HG03469 (cell line): ENCODE measurements around the gene SORCS2.

Experiments
- ATAC-seq: cut with Tn5 transposase; IDR thresholded peaks from one replicate; pipeline ENCODE4 v1.9.1; 2021; ENCODE audit warnings: mild to moderate bottlenecking, moderate library complexity, moderate number of reproducible peaks; ENCODE audit not compliant: unreplicated experiment

SORCS2 gene

DNA sequence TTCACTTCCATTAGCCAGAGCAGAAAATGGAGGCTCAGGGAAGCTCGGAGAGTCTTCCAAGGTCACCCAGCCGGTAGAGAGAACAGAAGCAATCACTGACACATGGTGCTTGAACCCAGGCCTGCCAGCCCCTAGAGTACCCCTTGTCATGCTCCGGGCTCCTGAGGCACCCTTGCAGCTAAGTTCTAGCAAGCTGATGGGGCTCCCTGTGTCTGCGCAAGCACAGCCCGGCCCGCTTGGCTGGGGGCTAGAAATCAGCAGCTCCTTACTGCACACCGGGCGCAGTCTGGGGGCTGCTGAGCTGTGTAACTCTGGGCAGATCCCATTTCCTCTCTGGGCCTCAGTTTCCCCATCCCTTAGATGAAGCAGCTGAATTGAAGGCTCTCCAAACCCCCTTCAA is 344.5 kb downstream of the SORCS2 start:
- ATAC-seq = no peak

DNA sequence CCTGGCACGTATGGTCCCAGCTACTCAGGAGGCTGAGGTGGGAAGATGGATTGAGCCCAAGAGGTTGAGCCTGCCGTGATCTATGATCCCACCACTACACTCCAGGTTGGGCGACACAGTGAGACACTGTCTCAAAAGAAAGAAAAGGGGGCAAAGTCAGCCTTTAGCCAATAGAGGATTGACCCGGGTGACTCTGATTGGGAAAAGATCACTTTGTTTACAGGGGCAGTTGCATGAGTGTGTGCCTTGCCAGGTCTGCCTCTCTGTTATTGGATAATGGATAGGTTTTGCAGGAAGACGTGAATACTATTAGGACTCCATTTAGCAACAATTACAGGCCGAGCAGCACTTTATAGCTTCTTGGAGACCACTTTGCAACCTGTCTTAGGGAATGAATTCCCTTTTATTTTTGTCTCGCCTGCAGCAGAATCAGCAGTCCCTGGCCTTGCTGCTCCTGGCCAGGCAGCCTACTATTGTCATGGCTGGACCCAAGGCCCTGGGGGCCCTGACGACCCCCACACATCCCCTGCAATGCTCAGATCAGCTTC is 345.6 kb downstream of the SORCS2 start:
- ATAC-seq = no peak

DNA sequence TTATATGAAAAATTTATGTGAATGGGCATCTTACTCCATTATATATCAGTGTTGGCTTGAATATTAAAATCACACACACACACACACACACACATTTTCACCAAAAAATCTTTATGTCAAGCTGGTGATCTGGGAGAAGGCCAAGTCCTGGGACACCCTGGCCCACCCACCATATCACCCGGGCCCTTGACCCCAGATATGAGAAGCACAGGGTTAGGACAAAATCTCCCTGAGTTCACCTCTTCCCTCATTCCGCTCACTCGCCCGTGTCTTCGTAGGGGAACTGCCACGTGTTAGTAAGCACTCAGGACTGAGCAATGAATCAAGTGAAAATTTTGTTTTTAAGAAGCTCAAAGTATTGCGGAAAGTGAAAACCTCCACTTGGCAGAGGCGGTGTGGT is 346.2 kb downstream of the SORCS2 start:
- ATAC-seq = no peak

DNA sequence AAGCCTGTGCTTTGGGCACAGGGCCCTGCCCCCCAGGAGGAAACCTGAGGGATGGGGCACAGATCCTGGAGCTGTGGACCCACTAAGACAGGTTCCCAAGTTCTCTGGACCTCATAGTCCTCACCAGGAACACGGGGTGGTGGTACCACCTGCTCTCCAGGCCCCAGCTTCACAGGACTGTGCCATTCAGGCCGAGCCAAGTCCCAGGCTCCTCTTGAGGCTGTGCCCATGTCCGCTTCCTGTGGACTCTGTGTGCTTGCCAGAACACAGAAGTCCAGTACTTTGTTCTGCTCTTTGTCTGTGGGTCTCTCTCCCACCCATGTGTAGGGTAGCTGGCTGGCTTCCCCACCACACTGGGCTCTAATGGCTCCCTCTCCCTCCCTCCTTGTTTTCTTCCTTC is 346.8 kb downstream of the SORCS2 start:
- no peak for ATAC-seq

DNA sequence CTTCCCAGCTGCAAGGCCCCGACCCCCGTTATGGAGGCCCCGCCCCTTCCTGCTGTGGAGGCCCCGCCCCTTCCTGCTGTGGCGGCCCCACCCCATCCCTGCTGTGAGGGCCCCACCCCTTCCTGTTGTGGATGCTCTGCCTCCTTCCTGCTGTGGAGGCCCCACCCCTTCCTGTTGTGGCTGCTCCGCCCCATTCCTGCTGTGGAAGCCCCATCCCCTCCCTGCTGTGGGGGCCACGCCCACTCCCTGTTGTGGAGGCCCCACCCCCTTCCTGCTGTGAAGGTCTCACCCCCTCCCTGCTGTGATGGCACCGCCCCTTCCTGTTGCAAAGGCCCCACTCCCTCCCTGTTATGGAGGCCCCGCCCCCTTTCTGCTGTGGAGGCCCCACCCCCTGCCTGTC is 347.3 kb downstream of the SORCS2 start:
- ATAC-seq = no peak

DNA sequence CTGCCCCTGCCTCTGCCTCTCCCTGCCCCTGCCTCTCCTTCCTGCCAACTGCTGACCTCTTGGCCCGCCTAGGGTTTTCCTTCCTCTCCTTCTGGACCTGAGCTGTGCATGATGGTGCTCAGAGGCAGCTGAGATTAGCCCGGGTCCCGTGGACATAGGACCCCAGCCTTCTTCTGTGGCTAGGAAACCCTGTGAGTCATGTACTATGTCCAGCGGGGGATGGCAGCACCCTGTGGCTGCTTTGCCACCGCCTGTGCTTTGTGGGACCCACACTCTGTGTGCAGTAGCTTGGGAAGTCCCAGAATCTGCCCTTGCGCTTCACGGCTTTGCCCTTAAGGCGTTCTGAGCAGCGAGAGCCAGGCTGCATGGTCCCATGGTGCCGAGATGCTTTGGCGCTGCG is 347.9 kb downstream of the SORCS2 start:
- no peak for ATAC-seq

DNA sequence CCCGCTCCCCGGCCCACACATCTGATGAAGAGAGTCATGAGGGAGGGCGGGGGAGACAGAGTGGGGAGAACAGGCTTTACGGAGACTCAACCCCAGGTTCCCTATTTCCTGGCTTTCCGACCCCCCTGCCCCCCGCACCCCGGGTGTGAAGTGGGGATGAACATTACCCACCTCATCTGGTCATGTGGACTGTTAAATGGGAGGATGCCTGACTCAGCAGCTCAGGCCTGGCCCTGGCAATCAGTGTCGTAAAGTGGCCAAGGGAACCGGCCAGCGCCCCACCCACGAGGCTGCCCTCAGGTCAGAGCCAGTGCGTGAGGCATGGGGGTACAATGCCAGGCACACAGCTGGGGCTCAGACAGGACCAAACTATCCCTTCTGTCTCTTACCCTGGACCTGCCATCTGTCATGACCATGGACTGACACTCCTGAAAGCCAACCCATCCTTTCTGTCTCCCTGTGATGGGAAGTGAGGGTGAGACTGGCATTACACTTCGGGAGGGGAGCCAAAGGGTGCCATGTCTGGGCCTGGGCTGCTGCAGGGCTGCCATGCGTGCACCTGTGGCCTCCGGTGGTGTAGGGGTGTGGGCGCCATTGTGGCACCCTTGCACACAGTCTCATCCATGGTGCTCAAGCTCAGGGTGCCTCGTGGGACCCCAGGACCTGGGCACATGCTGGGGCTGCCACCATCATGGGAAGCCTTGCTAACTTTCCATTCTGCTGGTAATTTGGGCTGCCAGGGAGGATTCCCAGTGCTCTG is 348.5 kb downstream of the SORCS2 start:
- ATAC-seq = no peak

DNA sequence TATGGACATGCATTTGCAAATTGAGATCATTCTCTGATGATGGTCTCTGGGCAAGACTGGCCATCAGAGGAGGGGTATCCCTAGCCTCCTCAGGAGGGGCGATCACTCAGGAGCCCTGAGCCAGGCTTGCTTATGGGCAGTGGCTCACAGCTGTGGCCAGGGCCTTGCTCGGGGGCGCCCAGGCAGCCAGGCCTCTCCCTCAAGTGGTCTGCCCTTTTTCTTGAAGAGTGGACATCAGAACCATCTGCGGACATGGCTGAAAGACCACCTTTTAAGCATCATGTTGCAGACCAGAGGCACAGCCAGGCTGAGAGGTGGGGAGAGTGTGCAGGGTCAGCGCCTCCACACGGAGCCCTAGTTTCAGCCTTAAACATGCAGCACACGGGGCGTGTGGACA is 349.1 kb downstream of the SORCS2 start:
- no peak for ATAC-seq

DNA sequence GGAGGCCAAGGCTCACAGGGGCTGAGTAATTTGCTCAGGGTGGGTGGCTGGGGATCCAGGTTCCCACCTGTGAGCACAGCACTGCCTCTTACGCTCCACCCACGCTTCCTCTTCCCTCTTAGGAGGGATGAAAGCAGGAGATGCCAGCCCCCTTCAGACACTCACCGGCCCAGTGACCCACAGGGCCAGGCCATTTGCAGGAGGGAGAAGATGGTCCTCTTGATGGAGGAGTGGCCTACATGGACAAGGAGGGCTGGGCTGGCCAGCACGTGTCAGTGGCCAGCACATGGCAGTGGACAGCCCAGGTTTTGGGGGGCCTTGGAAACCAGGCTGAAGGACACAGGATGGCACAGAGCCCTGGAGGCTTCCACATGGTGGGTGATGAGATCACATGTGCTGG is 350.4 kb downstream of the SORCS2 start:
- ATAC-seq = no peak

DNA sequence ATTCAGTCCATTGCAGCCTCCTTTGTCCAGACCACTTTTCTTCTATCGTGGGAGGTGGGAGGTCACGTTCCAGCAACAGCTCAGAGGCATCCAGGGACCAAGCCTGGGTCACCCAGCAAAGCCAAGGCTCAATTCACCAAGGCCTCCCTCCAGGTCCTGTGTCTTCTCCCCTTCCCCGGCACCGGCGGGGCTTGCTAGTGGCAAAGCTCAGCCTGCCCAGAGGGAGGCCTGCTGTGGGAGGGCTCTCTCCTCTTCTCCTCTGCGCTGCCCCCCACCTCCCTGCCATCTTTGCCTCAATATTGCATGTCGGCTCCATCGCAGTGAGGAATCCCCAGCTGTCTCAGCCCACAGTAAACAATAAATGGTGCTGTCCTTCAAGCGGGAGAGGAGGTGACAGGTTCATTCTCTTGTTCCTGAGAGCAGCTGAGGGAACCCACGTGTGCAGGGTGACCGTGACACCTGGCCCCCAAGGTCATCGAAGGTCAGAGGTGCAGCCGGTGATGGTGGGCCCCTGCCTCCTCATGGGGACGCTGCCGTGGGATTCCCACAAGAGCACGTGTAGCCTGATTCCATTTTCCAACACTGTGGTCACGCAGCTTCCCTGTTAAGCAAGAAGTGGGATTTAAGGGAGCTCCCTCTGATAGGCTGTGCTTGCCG is 353.9 kb downstream of the SORCS2 start:
- no peak for ATAC-seq

DNA sequence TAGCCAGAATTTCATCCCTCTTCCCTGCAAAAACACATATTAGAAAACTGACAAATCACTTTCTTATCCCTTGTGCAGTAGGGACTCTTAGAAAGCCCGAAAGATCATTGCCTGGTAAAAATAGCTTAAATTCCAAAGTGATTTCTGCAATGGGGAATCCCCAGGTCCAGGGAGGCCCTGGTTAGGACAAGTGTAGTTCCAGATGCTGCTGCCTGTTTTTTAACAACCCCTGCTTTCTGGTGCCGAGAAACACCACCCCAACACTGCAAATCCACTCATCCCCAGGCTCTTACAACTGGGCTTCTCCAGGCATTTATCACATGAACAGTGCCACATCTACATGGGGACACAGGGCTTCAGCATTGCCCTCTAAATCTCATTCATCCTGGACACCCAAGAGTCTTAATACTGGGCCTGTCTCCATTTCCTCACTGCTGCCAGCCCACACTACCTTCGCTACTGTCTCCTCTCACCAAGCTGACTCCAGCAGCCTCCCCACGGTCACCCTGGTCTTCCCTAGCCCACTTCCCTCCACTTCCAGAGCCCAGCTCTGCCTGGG is 354.6 kb downstream of the SORCS2 start:
- no peak for ATAC-seq

DNA sequence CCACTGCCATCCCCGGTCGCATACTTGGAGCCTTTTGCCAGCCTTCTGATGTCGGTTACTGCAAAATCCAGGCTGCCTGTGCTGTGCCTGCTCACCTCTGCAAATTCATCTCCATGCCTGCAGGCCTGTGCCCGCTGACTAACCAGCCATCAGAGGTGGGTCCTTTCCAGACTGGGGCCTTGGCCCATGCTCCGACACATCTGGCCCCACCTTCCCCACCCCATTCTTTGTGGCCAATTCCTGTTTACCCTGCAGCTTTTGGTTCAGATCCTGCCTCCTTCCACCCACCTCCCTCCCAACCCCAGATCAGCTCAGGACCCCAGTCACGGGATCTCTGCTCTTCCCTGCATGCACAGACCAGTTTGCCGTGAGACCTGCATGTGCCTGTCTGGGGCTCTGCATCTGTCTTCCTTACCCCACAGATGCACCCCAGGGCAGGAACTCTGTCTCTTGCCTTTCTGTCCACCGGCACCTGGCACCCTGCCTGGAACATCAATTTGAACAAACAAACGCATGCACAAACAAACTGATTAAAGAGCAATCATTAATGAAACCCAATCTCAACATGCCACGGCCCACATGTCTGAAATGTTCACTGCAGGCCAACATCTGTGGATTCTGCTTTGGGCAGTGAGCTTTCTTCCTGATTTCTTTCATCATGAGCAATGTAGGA is 355.2 kb downstream of the SORCS2 start:
- no peak for ATAC-seq

DNA sequence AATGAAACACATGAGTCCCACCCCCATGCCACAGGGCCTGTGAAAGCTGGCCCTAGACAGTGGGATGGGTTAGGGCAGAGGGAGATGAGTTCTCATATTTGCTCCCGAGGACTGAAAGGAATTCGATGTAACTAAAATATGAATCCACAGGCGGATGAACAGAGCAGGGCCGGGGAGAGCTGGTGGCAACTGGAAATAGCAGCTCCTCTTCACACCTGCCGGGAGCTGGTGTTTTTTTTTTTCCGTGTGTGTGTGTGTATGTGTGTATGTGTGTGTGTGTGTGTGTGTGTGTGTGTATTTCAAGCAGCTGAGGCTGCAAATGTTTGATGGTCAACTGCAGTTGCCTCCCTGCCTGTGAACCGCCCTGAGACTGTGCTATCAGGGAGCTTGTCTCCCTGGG is 357.5 kb downstream of the SORCS2 start:
- ATAC-seq = no peak

DNA sequence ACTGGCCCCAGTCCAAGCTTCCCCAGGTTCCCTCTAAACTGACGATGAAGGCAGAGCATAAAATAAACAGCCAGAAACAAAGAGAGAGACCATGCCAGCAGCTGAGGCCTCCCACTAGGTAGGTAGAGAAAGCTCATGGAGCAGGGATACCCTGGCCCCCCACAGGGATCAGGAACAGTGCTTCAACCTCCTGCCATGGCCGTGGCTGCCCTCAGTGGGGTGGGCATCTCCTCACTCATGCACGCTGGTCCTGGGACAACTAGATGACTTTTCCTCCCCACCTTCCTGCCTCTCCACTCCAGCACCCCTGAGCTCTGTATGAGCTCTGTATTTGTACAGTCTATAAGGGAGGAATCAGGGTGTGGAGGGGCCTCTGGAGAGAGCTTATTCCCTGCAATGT is 360.1 kb downstream of the SORCS2 start:
- no peak for ATAC-seq

DNA sequence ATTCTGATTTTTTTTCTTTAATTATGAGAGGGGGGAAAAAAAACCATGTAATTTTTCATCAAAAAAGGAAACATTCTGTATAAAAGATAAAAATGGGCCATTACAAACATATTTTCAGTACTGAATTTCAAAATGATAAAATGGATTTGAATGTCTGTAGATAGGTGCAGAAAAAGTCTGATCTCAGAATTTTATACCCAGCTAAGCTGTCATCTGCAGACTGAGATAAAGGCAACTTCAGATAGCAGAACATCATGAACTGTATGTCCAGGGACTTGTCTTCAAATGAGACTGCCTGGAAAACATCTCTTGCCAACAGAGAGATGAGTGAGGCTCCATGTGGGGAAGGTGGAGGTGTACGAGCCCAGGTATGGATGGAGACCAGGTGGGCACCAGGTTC is 360.9 kb downstream of the SORCS2 start:
- no peak for ATAC-seq

DNA sequence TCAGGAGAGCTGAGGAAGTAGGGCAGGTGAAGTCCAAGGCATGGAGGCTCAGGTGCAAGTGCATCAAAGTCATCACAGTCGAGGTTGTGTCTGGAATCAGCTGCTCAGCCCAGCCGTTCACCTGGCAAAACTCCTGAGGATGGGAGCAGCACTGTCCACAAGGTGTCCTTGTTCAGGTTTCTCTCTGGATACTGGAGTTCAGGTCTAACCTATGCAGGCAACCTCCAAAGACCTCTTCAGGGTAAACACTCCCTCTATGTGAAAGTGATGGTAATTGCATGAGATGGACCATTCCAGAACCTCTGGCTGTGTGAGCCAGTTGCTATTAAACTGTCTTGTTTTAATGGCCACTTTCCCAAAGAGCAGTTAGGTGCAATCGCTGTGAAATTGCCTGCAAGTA is 362.6 kb downstream of the SORCS2 start:
- ATAC-seq = no peak

DNA sequence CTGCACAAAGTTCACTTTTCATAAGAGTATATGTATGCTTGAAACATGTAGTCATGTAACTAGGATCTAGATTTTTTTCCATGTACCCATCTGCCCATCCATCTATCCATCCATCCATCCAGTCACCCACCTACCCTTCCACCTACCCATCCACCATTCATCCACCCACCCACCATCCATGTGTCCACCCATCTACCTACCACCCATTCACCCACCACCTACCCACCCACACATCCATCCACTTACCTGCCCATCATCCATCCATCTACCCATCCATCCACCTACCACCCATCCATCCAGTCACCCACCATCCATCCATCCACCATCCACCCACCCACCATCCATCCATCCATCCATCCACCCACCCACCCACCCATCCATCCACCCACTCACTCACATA is 364.2 kb downstream of the SORCS2 start:
- no peak for ATAC-seq

DNA sequence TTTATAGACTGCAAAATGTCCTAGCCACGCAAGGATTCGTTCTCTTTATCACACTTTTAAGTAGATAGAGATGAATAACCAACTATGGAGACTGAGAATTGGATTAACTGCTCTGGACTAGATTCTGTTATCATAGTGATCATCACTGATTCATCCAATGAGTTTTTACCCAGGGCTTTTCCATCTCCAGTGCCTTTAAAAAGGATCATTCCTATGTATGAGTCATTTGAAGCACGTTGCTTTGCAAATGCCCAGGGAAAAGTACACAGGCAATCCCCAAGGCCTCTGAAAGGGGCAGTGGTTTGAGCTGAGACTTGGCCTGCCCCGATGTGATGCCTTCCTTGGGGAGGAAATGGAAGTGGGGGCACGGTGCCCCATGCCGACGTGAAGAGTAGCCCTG is 365.1 kb downstream of the SORCS2 start:
- ATAC-seq = no peak

DNA sequence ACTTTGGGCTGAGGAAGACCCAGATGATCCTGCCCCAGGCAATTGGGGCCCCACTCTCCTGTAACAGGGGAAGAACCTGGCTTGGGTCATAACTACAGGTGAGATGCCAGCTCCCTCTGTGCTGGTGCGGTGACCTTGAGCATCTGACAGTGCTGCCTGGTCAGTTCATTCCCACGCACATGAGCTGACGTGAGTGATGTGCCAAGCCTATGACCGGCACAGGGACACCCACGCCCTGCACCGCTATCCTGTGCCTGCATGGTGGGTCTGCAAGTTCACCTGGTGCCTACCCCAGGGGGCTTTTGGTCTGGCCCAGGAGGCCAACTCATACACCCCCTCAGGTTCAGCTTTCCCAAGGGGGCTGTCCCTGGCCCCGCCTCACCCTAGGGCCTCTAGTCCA is 366.1 kb downstream of the SORCS2 start:
- ATAC-seq = no peak

DNA sequence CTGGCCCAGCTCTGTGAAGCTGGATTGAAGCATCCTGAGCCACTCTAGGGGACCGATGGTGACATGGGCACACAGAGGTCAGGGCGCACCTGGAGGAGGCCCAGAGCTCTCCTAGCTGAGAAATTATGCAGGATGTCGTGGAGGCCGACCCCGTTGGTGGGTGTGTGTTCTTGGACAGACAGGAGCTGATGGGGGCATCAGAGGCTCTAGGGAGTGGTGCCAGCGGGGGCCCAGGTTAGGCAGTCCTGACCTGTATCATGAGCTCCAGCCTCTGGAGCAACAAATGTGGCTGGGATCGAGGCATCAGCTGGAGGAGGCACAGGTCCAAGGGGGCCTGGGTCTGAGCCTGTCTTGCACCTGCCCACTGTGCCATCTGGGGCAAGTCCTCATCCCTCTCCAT is 367.0 kb downstream of the SORCS2 start:
- ATAC-seq = no peak

DNA sequence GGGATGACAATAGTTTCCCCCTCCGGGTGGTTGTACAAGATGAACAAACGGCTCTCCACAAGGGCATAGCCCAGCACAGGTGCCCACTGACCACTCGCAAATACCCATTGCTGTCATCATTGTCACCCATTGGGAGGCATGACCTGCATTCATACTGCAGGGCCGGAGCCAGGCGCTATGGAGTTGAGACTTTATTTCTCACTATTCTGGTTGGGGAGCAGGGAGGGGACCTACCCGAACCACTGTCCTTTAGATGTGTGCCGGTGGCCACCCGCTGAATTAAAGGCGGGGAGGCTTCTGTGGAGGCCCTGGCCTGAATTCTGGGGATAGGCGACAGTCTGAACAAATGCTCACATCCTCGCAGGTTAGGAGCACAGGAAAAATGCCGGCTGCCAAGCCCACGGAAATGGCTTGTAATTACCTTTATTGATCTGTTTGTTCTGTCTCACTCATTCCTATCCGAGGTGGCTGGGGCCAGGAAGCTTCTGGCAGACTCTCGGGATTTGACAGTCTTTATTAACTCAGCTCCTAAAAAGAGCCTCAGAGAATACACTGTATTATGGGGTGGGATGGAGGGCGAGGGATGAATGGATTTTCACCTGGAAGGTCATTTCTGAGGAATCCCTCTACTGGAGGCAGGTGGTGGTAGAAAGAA is 367.5 kb downstream of the SORCS2 start:
- ATAC-seq = no peak
